ENCODE results near the gene NPAS3.

NPAS3 gene

GRCh38 chr14:33010495-33010894, 71.8 kb downstream of the NPAS3 start:
- H3K36me3 ChIP-seq (replicated peaks) = no peaks in the 10 kb centered on the region
- in situ Hi-C loops (cut with MboI; ENCODE audit: low sequenced_read_pairs) = no loop called here
- DNase-seq (ENCODE audit: low spot score in 2 of 2) = no peak
- no peaks in the 10 kb centered on the region for H3K9me3 ChIP-seq
- no peak overlapping the region for H3K4me3 ChIP-seq
- H3K27me3 ChIP-seq (ENCODE audit: low read depth) = no peaks in the 10 kb centered on the region
- H3K4me1 ChIP-seq = no peaks in the 10 kb centered on the region

GRCh38 chr14:33014710-33015109, 76.0 kb downstream of the NPAS3 start:
- H3K9me3 ChIP-seq = no peaks in the 10 kb centered on the region
- no peak overlapping the region for H3K4me3 ChIP-seq
- H3K27me3 ChIP-seq (ENCODE audit: low read depth) = no peaks in the 10 kb centered on the region
- H3K4me1 ChIP-seq = no peaks in the 10 kb centered on the region
- DNase-seq (ENCODE audit: low spot score in 2 of 2) = no peak
- in situ Hi-C loops (cut with MboI; ENCODE audit: low sequenced_read_pairs) = no loop called here
- H3K36me3 ChIP-seq (replicated peaks) = no peaks in the 10 kb centered on the region

GRCh38 chr14:33016613-33017012, 77.9 kb downstream of the NPAS3 start:
- Histone ChIP-seq H3K4me3 (no peak overlapping the region), H3K9me3 (no peaks in the 10 kb centered on the region), H3K27me3 (ENCODE audit: low read depth) (no peaks in the 10 kb centered on the region), H3K36me3 (replicated peaks) (no peaks in the 10 kb centered on the region), H3K4me1 (no peaks in the 10 kb centered on the region)
- no peak for DNase-seq (ENCODE audit: low spot score in 2 of 2)
- in situ Hi-C loops (cut with MboI; ENCODE audit: low sequenced_read_pairs) = no loop called here

GRCh38 chr14:33017016-33017415, 78.3 kb downstream of the NPAS3 start:
- Histone ChIP-seq H3K9me3 (no peaks in the 10 kb centered on the region), H3K4me1 (no peaks in the 10 kb centered on the region), H3K27me3 (ENCODE audit: low read depth) (no peaks in the 10 kb centered on the region), H3K4me3 (no peak overlapping the region), H3K36me3 (replicated peaks) (no peaks in the 10 kb centered on the region)
- in situ Hi-C loops (cut with MboI; ENCODE audit: low sequenced_read_pairs) = no loop called here
- no peak for DNase-seq (ENCODE audit: low spot score in 2 of 2)

- no peaks in the 10 kb centered on the region for H3K9me3 ChIP-seq
- H3K4me3 ChIP-seq = no peak overlapping the region
- no peaks in the 10 kb centered on the region for H3K36me3 ChIP-seq (replicated peaks)
- peaks cover 5% of the 10 kb centered on the region; the same call in 1 of the 2 replicates for H3K4me1 ChIP-seq
- H3K27me3 ChIP-seq (ENCODE audit: low read depth) = no peaks in the 10 kb centered on the region
- in situ Hi-C loops (cut with MboI; ENCODE audit: low sequenced_read_pairs) = no loop called here
- DNase-seq (ENCODE audit: low spot score in 2 of 2) = no peak
Measured at GRCh38 chr14:33019346-33019745, 80.7 kb downstream of the NPAS3 start.

- Histone ChIP-seq H3K4me1 (peaks cover 5% of the 10 kb centered on the region; the same call in 1 of the 2 replicates), H3K27me3 (ENCODE audit: low read depth) (no peaks in the 10 kb centered on the region), H3K36me3 (replicated peaks) (no peaks in the 10 kb centered on the region), H3K4me3 (no peak overlapping the region), H3K9me3 (no peaks in the 10 kb centered on the region)
- in situ Hi-C loops (cut with MboI; ENCODE audit: low sequenced_read_pairs) = no loop called here
- no peak for DNase-seq (ENCODE audit: low spot score in 2 of 2)
Measured at GRCh38 chr14:33026850-33027430, 88.3 kb downstream of the NPAS3 start.

GRCh38 chr14:33029511-33029910, 90.8 kb downstream of the NPAS3 start:
- Histone ChIP-seq H3K4me1 (no peaks in the 10 kb centered on the region), H3K27me3 (ENCODE audit: low read depth) (no peaks in the 10 kb centered on the region), H3K36me3 (replicated peaks) (no peaks in the 10 kb centered on the region), H3K9me3 (no peaks in the 10 kb centered on the region), H3K4me3 (no peak overlapping the region)
- DNase-seq (ENCODE audit: low spot score in 2 of 2) = no peak
- in situ Hi-C loops (cut with MboI; ENCODE audit: low sequenced_read_pairs) = no loop called here

GRCh38 chr14:33030386-33030785, 91.7 kb downstream of the NPAS3 start:
- H3K4me3 ChIP-seq = no peak overlapping the region
- no peaks in the 10 kb centered on the region for H3K27me3 ChIP-seq (ENCODE audit: low read depth)
- in situ Hi-C loops (cut with MboI; ENCODE audit: low sequenced_read_pairs) = no loop called here
- H3K36me3 ChIP-seq (replicated peaks) = no peaks in the 10 kb centered on the region
- no peak for DNase-seq (ENCODE audit: low spot score in 2 of 2)
- H3K4me1 ChIP-seq = no peaks in the 10 kb centered on the region
- H3K9me3 ChIP-seq = no peaks in the 10 kb centered on the region

GRCh38 chr14:33035416-33036194, 96.9 kb downstream of the NPAS3 start:
- in situ Hi-C loops (cut with MboI; ENCODE audit: low sequenced_read_pairs) = no loop called here
- DNase-seq (ENCODE audit: low spot score in 2 of 2) = no peak
- Histone ChIP-seq H3K4me1 (no peaks in the 10 kb centered on the region), H3K9me3 (no peaks in the 10 kb centered on the region), H3K27me3 (ENCODE audit: low read depth) (no peaks in the 10 kb centered on the region), H3K36me3 (replicated peaks) (no peaks in the 10 kb centered on the region), H3K4me3 (no peak overlapping the region)

- Histone ChIP-seq H3K9me3 (peaks cover 4% of the 10 kb centered on the region), H3K27me3 (ENCODE audit: low read depth) (no peaks in the 10 kb centered on the region), H3K36me3 (replicated peaks) (no peaks in the 10 kb centered on the region), H3K4me1 (peaks cover 11% of the 10 kb centered on the region), H3K4me3 (no peak overlapping the region)
- no peak for DNase-seq (ENCODE audit: low spot score in 2 of 2)
- in situ Hi-C loops (cut with MboI; ENCODE audit: low sequenced_read_pairs) = no loop called here
Measured at GRCh38 chr14:33039311-33039710, 100.6 kb downstream of the NPAS3 start.

- peaks cover 4% of the 10 kb centered on the region for H3K9me3 ChIP-seq
- no peak overlapping the region for H3K4me3 ChIP-seq
- no peak for DNase-seq (ENCODE audit: low spot score in 2 of 2)
- in situ Hi-C loops (cut with MboI; ENCODE audit: low sequenced_read_pairs) = no loop called here
- no peaks in the 10 kb centered on the region for H3K36me3 ChIP-seq (replicated peaks)
- H3K27me3 ChIP-seq (ENCODE audit: low read depth) = no peaks in the 10 kb centered on the region
- peaks cover 11% of the 10 kb centered on the region for H3K4me1 ChIP-seq
Measured at GRCh38 chr14:33040372-33041140, 101.9 kb downstream of the NPAS3 start.

GRCh38 chr14:33042591-33042990, 103.9 kb downstream of the NPAS3 start:
- peaks cover 11% of the 10 kb centered on the region for H3K4me1 ChIP-seq
- no peaks in the 10 kb centered on the region for H3K36me3 ChIP-seq (replicated peaks)
- H3K27me3 ChIP-seq (ENCODE audit: low read depth) = no peaks in the 10 kb centered on the region
- DNase-seq (ENCODE audit: low spot score in 2 of 2) = peak in 1 of 2 experiments; percentile 58
- no peak overlapping the region for H3K4me3 ChIP-seq
- peaks cover 4% of the 10 kb centered on the region for H3K9me3 ChIP-seq
- in situ Hi-C loops (cut with MboI; ENCODE audit: low sequenced_read_pairs) = no loop called here

GRCh38 chr14:33045760-33046159, 107.1 kb downstream of the NPAS3 start:
- Histone ChIP-seq H3K27me3 (ENCODE audit: low read depth) (no peaks in the 10 kb centered on the region), H3K36me3 (replicated peaks) (no peaks in the 10 kb centered on the region), H3K4me1 (peaks cover 11% of the 10 kb centered on the region), H3K9me3 (peaks cover 4% of the 10 kb centered on the region), H3K4me3 (no peak overlapping the region)
- in situ Hi-C loops (cut with MboI; ENCODE audit: low sequenced_read_pairs) = no loop called here
- DNase-seq (ENCODE audit: low spot score in 2 of 2) = no peak

- Histone ChIP-seq H3K4me3 (no peak overlapping the region), H3K36me3 (replicated peaks) (no peaks in the 10 kb centered on the region), H3K9me3 (no peaks in the 10 kb centered on the region), H3K27me3 (ENCODE audit: low read depth) (no peaks in the 10 kb centered on the region), H3K4me1 (peaks cover 21% of the 10 kb centered on the region)
- in situ Hi-C loops (cut with MboI; ENCODE audit: low sequenced_read_pairs) = no loop called here
- DNase-seq (ENCODE audit: low spot score in 2 of 2) = peak; percentile 36 to 93
Measured at GRCh38 chr14:33052943-33053342, 114.3 kb downstream of the NPAS3 start.

Measured in HAP-1 (cell line).